Measurements from ENCODE around the gene SDK2.

GRCh38 chr17:73365906-73366623, 278.2 kb downstream of the SDK2 start:
- TF ChIP-seq FOXK1 (CRISPR knock-in tag; IDR thresholded peaks at IDR 0.05; ENCODE audit: borderline replicate concordance) (no peak), POLR2AphosphoS5 (IDR thresholded peaks at IDR 0.05; ENCODE audit: control insufficient read depth, insufficient read depth, low read depth, low read length) (no peak), ZZZ3 (IDR thresholded peaks at IDR 0.05) (no peak)

All from K562 (cell line).